Ishikawa (cell line): Measurements from ENCODE around the gene APBA1.

ENCODE experiments used
- CEBPB ChIP-seq: IDR thresholded peaks from 2 replicates; pipeline ENCODE4 v1.6.1; 2012
- FOXM1 ChIP-seq: IDR thresholded peaks from 2 replicates; pipeline ENCODE4 v1.6.1; 2012; ENCODE audit warnings: low read depth, borderline replicate concordance
- MAX ChIP-seq: IDR thresholded peaks from 2 replicates; pipeline ENCODE4 v1.6.1; 2012
- RAD21 ChIP-seq: IDR thresholded peaks from 2 replicates; pipeline ENCODE4 v1.6.1; 2012; ENCODE audit warnings: low read depth
- REST ChIP-seq: IDR thresholded peaks from 2 replicates; pipeline ENCODE4 v1.6.1; 2012; ENCODE audit warnings: low read depth, mild to moderate bottlenecking
- TAF1 ChIP-seq: IDR thresholded peaks from 2 replicates; pipeline ENCODE4 v1.6.1; 2012; ENCODE audit warnings: low read depth, mild to moderate bottlenecking
- YY1 ChIP-seq: IDR thresholded peaks from 2 replicates; pipeline ENCODE4 v1.6.1; 2012; ENCODE audit warnings: low read depth

- no peak for TF ChIP-seq RAD21
- TF ChIP-seq REST: no peak
- peak; percentile 83 for TF ChIP-seq MAX
- TF ChIP-seq TAF1: no peak
- TF ChIP-seq YY1: 0 out of 2 replicates have a peak, but pooled peaks have one; percentile 30
- TF ChIP-seq FOXM1: no peak
- no peak for TF ChIP-seq CEBPB
Measured at GRCh38 chr9:69645488-69645887, 26.7 kb downstream of the APBA1 start.
